Activated CD4-positive, alpha-beta memory T cell treated with anti-CD3 and anti-CD28 coated beads, Interleukin-2, amount 10 ng/mL, durations not matched to agents 7 days and 5 days (primary cell): ENCODE measurements around the gene PDE4B. TPM values are rescaled to one million over a fixed set of nuclear protein-coding genes. Genes with fewer than 3 reads are reported as not detected.

Experiments used
- CTCF ChIA-PET: fragments of 350-600 bp; sonication (Branson Sonifier 250); formaldehyde crosslinking; loops from one replicate; lab custom pipeline; 2021; ENCODE audit warnings: antibody characterized with exemption, inconsistent platforms; lab: Charles Lee
- POLR2A ChIA-PET: fragments of 350-600 bp; sonication (Branson Sonifier 250); formaldehyde crosslinking; loops from one replicate; lab custom pipeline; 2021; ENCODE audit warnings: antibody characterized with exemption; lab: Charles Lee
- DNase-seq: peaks from one replicate; pipeline ENCODE4 v3.0.0-alpha.2; 2020
- H3K27ac Mint-ChIP-seq: one replicate; pipeline ENCODE4 v1.8.0; 2021; ENCODE audit warnings: mild to moderate bottlenecking, mixed read lengths
- H3K27me3 Mint-ChIP-seq: one replicate; pipeline ENCODE4 v1.8.0; 2021; ENCODE audit warnings: mixed read lengths
- H3K36me3 Mint-ChIP-seq: one replicate; pipeline ENCODE4 v1.8.0; 2021; ENCODE audit warnings: low read depth, mixed read lengths
- H3K4me1 Mint-ChIP-seq: one replicate; pipeline ENCODE4 v1.8.0; 2021; ENCODE audit warnings: mixed read lengths
- H3K4me3 Mint-ChIP-seq: one replicate; pipeline ENCODE4 v1.8.0; 2021; ENCODE audit warnings: mild to moderate bottlenecking, mixed read lengths
- H3K9me3 Mint-ChIP-seq: one replicate; pipeline ENCODE4 v1.8.0; 2021; ENCODE audit warnings: mixed read lengths
- total RNA-seq, 2 experiments: library from RNA; stranded (reverse); gene quantifications; one replicate each; pipeline ENCODE4 v1.2.3, GENCODE V29; 2021

PDE4B gene
- 10 to 100 TPM; 46.8 to 48.0 TPM for total RNA-seq

- Mint-ChIP-seq H3K9me3 (peaks cover 13% of the 10 kb centered on the region), H3K27ac (no peak within 1 kb of the TSS), H3K27me3 (peaks cover 65% of the 10 kb centered on the region), H3K36me3 (peaks cover 14% of the 10 kb centered on the region), H3K4me3 (peak within 1 kb of the TSS; percentile 65), H3K4me1 (peaks cover 17% of the 10 kb centered on the region)
- DNase-seq, result no peak
- ChIA-PET CTCF (interaction anchor here (0.7 kb wide), 1 partner anchor 363 kb away, joined by 3 read pairs; no protein-coding TSS in a partner anchor), POLR2A (no interaction called here)
These were observed at the start of gene PDE4B for GRCh38 chr1:65792669-65793358. PDE4B (plus strand) TSS chr1:65792895.

GRCh38 chr1:65744731-65745130 is 48.0 kb upstream of the PDE4B start:
- Mint-ChIP-seq H3K4me3 (no peak overlapping the region), H3K27me3 (peaks cover 9% of the 10 kb centered on the region), H3K4me1 (no peaks in the 10 kb centered on the region), H3K9me3 (peaks cover 6% of the 10 kb centered on the region), H3K27ac (no peak overlapping the region), H3K36me3 (no peaks in the 10 kb centered on the region)
- POLR2A ChIA-PET, result no interaction called here
- DNase-seq, result no peak
- CTCF ChIA-PET, result no interaction called here

- Mint-ChIP-seq H3K27ac (no peak overlapping the region), H3K27me3 (peaks cover 21% of the 10 kb centered on the region), H3K4me3 (no peak overlapping the region), H3K36me3 (no peaks in the 10 kb centered on the region), H3K4me1 (no peaks in the 10 kb centered on the region), H3K9me3 (no peaks in the 10 kb centered on the region)
- DNase-seq, result no peak
- CTCF ChIA-PET, result no interaction called here
- POLR2A ChIA-PET, result no interaction called here
These were observed 40.7 kb upstream of the PDE4B start for GRCh38 chr1:65751961-65752360.

GRCh38 chr1:65756616-65757015 is 36.1 kb upstream of the PDE4B start:
- no peaks in the 10 kb centered on the region for H3K36me3 Mint-ChIP-seq
- H3K27me3 Mint-ChIP-seq, result peaks cover 18% of the 10 kb centered on the region
- no peak overlapping the region for H3K4me3 Mint-ChIP-seq
- H3K4me1 Mint-ChIP-seq, result no peaks in the 10 kb centered on the region
- H3K27ac Mint-ChIP-seq, result no peak overlapping the region
- CTCF ChIA-PET, result no interaction called here
- no peak for DNase-seq
- no peaks in the 10 kb centered on the region for H3K9me3 Mint-ChIP-seq
- POLR2A ChIA-PET, result no interaction called here

GRCh38 chr1:65757531-65757930 is 35.2 kb upstream of the PDE4B start:
- DNase-seq, result no peak
- CTCF ChIA-PET, result no interaction called here
- POLR2A ChIA-PET, result no interaction called here
- Mint-ChIP-seq H3K36me3 (no peaks in the 10 kb centered on the region), H3K4me1 (no peaks in the 10 kb centered on the region), H3K4me3 (no peak overlapping the region), H3K27ac (no peak overlapping the region), H3K27me3 (peaks cover 17% of the 10 kb centered on the region), H3K9me3 (no peaks in the 10 kb centered on the region)

GRCh38 chr1:65758128-65758527 is 34.6 kb upstream of the PDE4B start:
- Mint-ChIP-seq H3K9me3 (peaks cover 2% of the 10 kb centered on the region), H3K36me3 (no peaks in the 10 kb centered on the region), H3K4me3 (no peak overlapping the region), H3K27me3 (peaks cover 17% of the 10 kb centered on the region), H3K4me1 (no peaks in the 10 kb centered on the region), H3K27ac (no peak overlapping the region)
- POLR2A ChIA-PET, result no interaction called here
- no peak for DNase-seq
- CTCF ChIA-PET, result no interaction called here

- Mint-ChIP-seq H3K9me3 (peaks cover 2% of the 10 kb centered on the region), H3K27me3 (peaks cover 17% of the 10 kb centered on the region), H3K27ac (no peak overlapping the region), H3K4me3 (no peak overlapping the region), H3K4me1 (no peaks in the 10 kb centered on the region), H3K36me3 (no peaks in the 10 kb centered on the region)
- ChIA-PET POLR2A (no interaction called here), CTCF (interaction anchor here (1.2 kb wide), 1 partner anchor 38 kb away, joined by 3 read pairs; no protein-coding TSS in a partner anchor)
- no peak for DNase-seq
These were observed 33.2 kb upstream of the PDE4B start for GRCh38 chr1:65759516-65759915.

- ChIA-PET POLR2A (interaction anchor here (1.6 kb wide), 1 partner anchor 9 kb away, joined by 4 read pairs; no protein-coding TSS in a partner anchor), CTCF (no interaction called here)
- Mint-ChIP-seq H3K9me3 (peaks cover 2% of the 10 kb centered on the region), H3K4me1 (no peaks in the 10 kb centered on the region), H3K27me3 (peaks cover 22% of the 10 kb centered on the region), H3K36me3 (no peaks in the 10 kb centered on the region), H3K4me3 (no peak overlapping the region), H3K27ac (no peak overlapping the region)
- DNase-seq, result no peak
These were observed 30.4 kb upstream of the PDE4B start for GRCh38 chr1:65762081-65762862.

GRCh38 chr1:65764052-65764451 is 28.6 kb upstream of the PDE4B start:
- H3K36me3 Mint-ChIP-seq, result no peaks in the 10 kb centered on the region

GRCh38 chr1:65765631-65766030 is 27.1 kb upstream of the PDE4B start:
- DNase-seq, result no peak
- H3K27ac Mint-ChIP-seq, result no peak overlapping the region
- H3K4me1 Mint-ChIP-seq, result no peaks in the 10 kb centered on the region
- H3K36me3 Mint-ChIP-seq, result no peaks in the 10 kb centered on the region
- H3K4me3 Mint-ChIP-seq, result no peak overlapping the region
- ChIA-PET POLR2A (no interaction called here), CTCF (no interaction called here)
- H3K27me3 Mint-ChIP-seq, result peaks cover 15% of the 10 kb centered on the region
- peaks cover 5% of the 10 kb centered on the region for H3K9me3 Mint-ChIP-seq

More at GRCh38 chr1:65764052-65764451, 28.6 kb upstream of the PDE4B start:
- ChIA-PET POLR2A (no interaction called here), CTCF (no interaction called here)
- H3K4me3 Mint-ChIP-seq, result no peak overlapping the region
- no peak overlapping the region for H3K27ac Mint-ChIP-seq
- H3K4me1 Mint-ChIP-seq, result no peaks in the 10 kb centered on the region
- H3K27me3 Mint-ChIP-seq, result peaks cover 19% of the 10 kb centered on the region
- no peak for DNase-seq
- H3K9me3 Mint-ChIP-seq, result peaks cover 2% of the 10 kb centered on the region

GRCh38 chr1:65769636-65770035 is 23.1 kb upstream of the PDE4B start:
- H3K27ac Mint-ChIP-seq, result no peak overlapping the region
- H3K9me3 Mint-ChIP-seq, result peaks cover 2% of the 10 kb centered on the region

GRCh38 chr1:65772607-65773006 is 20.1 kb upstream of the PDE4B start:
- no peak overlapping the region for H3K27ac Mint-ChIP-seq
- no peak overlapping the region for H3K4me3 Mint-ChIP-seq
- peaks cover 10% of the 10 kb centered on the region for H3K27me3 Mint-ChIP-seq
- no peak for DNase-seq
- peaks cover 2% of the 10 kb centered on the region for H3K9me3 Mint-ChIP-seq
- H3K36me3 Mint-ChIP-seq, result peaks cover 7% of the 10 kb centered on the region
- ChIA-PET POLR2A (no interaction called here), CTCF (no interaction called here)
- H3K4me1 Mint-ChIP-seq, result peaks cover 11% of the 10 kb centered on the region

More at GRCh38 chr1:65769636-65770035, 23.1 kb upstream of the PDE4B start:
- Mint-ChIP-seq H3K4me1 (peaks cover 11% of the 10 kb centered on the region), H3K36me3 (peaks cover 7% of the 10 kb centered on the region), H3K4me3 (no peak overlapping the region), H3K27me3 (peaks cover 14% of the 10 kb centered on the region)
- CTCF ChIA-PET, result no interaction called here
- no peak for DNase-seq
- POLR2A ChIA-PET, result no interaction called here

GRCh38 chr1:65773391-65774123 is 19.1 kb upstream of the PDE4B start:
- Mint-ChIP-seq H3K4me1 (peaks cover 11% of the 10 kb centered on the region), H3K4me3 (no peak overlapping the region), H3K27me3 (peaks cover 8% of the 10 kb centered on the region), H3K27ac (no peak overlapping the region), H3K9me3 (peaks cover 2% of the 10 kb centered on the region), H3K36me3 (peaks cover 7% of the 10 kb centered on the region)
- DNase-seq, result no peak
- POLR2A ChIA-PET, result no interaction called here
- CTCF ChIA-PET, result no interaction called here
